HG03558 (cell line): ENCODE data around the gene CTXND1.

Experiments
- ATAC-seq: cut with Tn5 transposase; IDR thresholded peaks from one replicate; pipeline ENCODE4 v1.9.1; 2021; ENCODE audit warnings: moderate number of reproducible peaks; ENCODE audit not compliant: unreplicated experiment; ENCODE audit errors: extremely low read depth

CTXND1 gene

GRCh38 chr15:80260551-80260950 is 8.5 kb upstream of the CTXND1 start:
- no peak for ATAC-seq

GRCh38 chr15:80259942-80260510 is 8.0 kb upstream of the CTXND1 start:
- no peak for ATAC-seq

GRCh38 chr15:80251428-80252120 is 439 bp downstream of the CTXND1 start:
- ATAC-seq, result no peak

- no peak for ATAC-seq
Measured at GRCh38 chr15:80250614-80251427, 1.2 kb downstream of the CTXND1 start.

- no peak for ATAC-seq
Measured at GRCh38 chr15:80249973-80250372, 2.0 kb downstream of the CTXND1 start.

GRCh38 chr15:80247320-80247719 is 4.7 kb downstream of the CTXND1 start:
- no peak for ATAC-seq

- ATAC-seq, result no peak
Measured at GRCh38 chr15:80246425-80246894, 5.6 kb downstream of the CTXND1 start.

GRCh38 chr15:80242802-80243201 is 9.2 kb downstream of the CTXND1 start:
- ATAC-seq, result no peak

GRCh38 chr15:80242132-80242769 is 9.8 kb downstream of the CTXND1 start:
- ATAC-seq, result no peak

- ATAC-seq, result no peak
Measured at GRCh38 chr15:80241508-80241907, 10.5 kb downstream of the CTXND1 start.

GRCh38 chr15:80240276-80240675 is 11.7 kb downstream of the CTXND1 start:
- no peak for ATAC-seq

GRCh38 chr15:80234883-80235282 is 17.1 kb downstream of the CTXND1 start:
- ATAC-seq, result no peak

- ATAC-seq, result no peak
Measured at GRCh38 chr15:80233581-80233980, 18.4 kb downstream of the CTXND1 start.

- no peak for ATAC-seq
Measured at GRCh38 chr15:80231371-80231770, 20.6 kb downstream of the CTXND1 start.

- ATAC-seq, result no peak
Measured at GRCh38 chr15:80228959-80229610, 22.9 kb downstream of the CTXND1 start.

- ATAC-seq, result no peak
Measured at GRCh38 chr15:80219955-80220354, 32.1 kb downstream of the CTXND1 start.

- no peak for ATAC-seq
Measured at GRCh38 chr15:80217327-80217900, 34.6 kb downstream of the CTXND1 start.

GRCh38 chr15:80216911-80217310 is 35.1 kb downstream of the CTXND1 start:
- ATAC-seq, result no peak

- ATAC-seq, result no peak
Measured at GRCh38 chr15:80216141-80216540, 35.9 kb downstream of the CTXND1 start.

GRCh38 chr15:80214910-80215309 is 37.1 kb downstream of the CTXND1 start:
- ATAC-seq, result no peak
